Loucy (cell line): Measurements from ENCODE around the gene HMGB2.

ENCODE experiments used
- EZH2phosphoT487 ChIP-seq: fragments of 200-600 bp; IDR thresholded peaks from 2 replicates; pipeline ENCODE4 v1.6.1; 2018; ENCODE audit warnings: antibody characterized with exemption, mild to moderate bottlenecking, moderate library complexity, borderline replicate concordance
- TF ChIP-seq, protein P1 (sequence below): fragments of 200-600 bp; sonication (generic); conservative IDR thresholded peaks from 2 replicates; pipeline ENCODE4 v1.5.1; 2014; ENCODE audit warnings: mild to moderate bottlenecking, antibody characterized with exemption, low read length

DNA sequence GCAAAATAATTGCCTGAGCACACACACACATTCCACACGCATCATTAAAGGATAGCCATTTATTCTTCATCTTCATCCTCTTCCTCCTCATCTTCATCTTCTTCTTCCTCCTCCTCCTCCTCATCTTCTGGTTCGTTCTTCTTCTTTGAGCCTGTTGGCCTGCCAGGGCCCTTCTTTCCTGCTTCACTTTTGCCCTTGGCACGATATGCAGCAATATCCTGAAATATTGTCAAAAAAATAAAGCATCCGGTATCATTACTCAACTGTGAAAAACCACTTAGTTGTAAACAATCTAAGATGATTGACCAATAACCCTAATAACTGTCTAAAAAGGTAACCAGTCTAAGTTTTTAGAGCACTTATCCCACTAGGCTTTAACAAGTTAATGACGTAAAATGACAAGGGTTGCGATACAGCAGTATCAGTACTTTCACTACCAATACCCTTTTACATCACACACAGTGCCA is 2.1 kb downstream of the HMGB2 start:
- no peak for TF ChIP-seq EZH2phosphoT487
- TF ChIP-seq, protein P1, sequence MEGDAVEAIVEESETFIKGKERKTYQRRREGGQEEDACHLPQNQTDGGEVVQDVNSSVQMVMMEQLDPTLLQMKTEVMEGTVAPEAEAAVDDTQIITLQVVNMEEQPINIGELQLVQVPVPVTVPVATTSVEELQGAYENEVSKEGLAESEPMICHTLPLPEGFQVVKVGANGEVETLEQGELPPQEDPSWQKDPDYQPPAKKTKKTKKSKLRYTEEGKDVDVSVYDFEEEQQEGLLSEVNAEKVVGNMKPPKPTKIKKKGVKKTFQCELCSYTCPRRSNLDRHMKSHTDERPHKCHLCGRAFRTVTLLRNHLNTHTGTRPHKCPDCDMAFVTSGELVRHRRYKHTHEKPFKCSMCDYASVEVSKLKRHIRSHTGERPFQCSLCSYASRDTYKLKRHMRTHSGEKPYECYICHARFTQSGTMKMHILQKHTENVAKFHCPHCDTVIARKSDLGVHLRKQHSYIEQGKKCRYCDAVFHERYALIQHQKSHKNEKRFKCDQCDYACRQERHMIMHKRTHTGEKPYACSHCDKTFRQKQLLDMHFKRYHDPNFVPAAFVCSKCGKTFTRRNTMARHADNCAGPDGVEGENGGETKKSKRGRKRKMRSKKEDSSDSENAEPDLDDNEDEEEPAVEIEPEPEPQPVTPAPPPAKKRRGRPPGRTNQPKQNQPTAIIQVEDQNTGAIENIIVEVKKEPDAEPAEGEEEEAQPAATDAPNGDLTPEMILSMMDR, result no peak
